WTC11 (cell line): ENCODE results near the gene SLC25A23. TPM values are rescaled to one million over a fixed set of nuclear protein-coding genes. Genes with fewer than 3 reads are reported as not detected.
A peak's percentile ranks its signal among the peaks of the same experiment; 100 is the strongest.

Source experiments
- ATAC-seq: fragments of 200-7000 bp; cut with Tn5 transposase; 2 replicates; pipeline ENCODE4 v1.10.0; 2021; ENCODE audit warnings: mild to moderate bottlenecking, moderate library complexity
- CTCF ChIA-PET: fragments of 300-600 bp; sonication (Branson Sonifier 250); formaldehyde crosslinking; loops from one replicate; lab custom pipeline; 2021; ENCODE audit warnings: antibody characterized with exemption; lab: Charles Lee
- POLR2A ChIA-PET: fragments of 350-600 bp; sonication (Branson Sonifier 250); formaldehyde crosslinking; loops from one replicate; lab custom pipeline; 2021; ENCODE audit warnings: antibody characterized with exemption; lab: Charles Lee
- DNase-seq: peaks from one replicate; pipeline ENCODE4 v3.0.0; 2021; ENCODE audit warnings: low spot score
- H3K27ac Mint-ChIP-seq: 2 replicates; pipeline ENCODE4 v1.8.0; 2021; ENCODE audit warnings: mixed read lengths
- H3K27me3 Mint-ChIP-seq: 2 replicates; pipeline ENCODE4 v1.8.0; 2021; ENCODE audit warnings: low read depth, mild to moderate bottlenecking, moderate library complexity, mixed read lengths
- H3K36me3 Mint-ChIP-seq: 2 replicates; pipeline ENCODE4 v1.8.0; 2021; ENCODE audit warnings: mixed read lengths
- H3K4me1 Mint-ChIP-seq: 2 replicates; pipeline ENCODE4 v1.8.0; 2022; ENCODE audit warnings: mixed read lengths
- H3K4me3 Mint-ChIP-seq: 2 replicates; pipeline ENCODE4 v1.8.0; 2021; ENCODE audit warnings: mild to moderate bottlenecking, moderate library complexity, mixed read lengths
- H3K9me3 Mint-ChIP-seq: 2 replicates; pipeline ENCODE4 v1.8.0; 2021; ENCODE audit warnings: mixed read lengths
- CREB1 ChIP-seq: sonication (generic); formaldehyde crosslinking; IDR thresholded peaks from 2 replicates; pipeline ENCODE4 v1.8.0; 2023; ENCODE audit warnings: mild to moderate bottlenecking, missing genetic modification reagents
- ESRRA ChIP-seq: sonication (generic); formaldehyde crosslinking; IDR thresholded peaks from 2 replicates; pipeline ENCODE4 v1.8.1; 2022; ENCODE audit warnings: mild to moderate bottlenecking, missing genetic modification reagents, borderline replicate concordance
- FOXJ3 ChIP-seq: sonication (generic); formaldehyde crosslinking; IDR thresholded peaks from 2 replicates; pipeline ENCODE4 v1.9.0; 2021; ENCODE audit warnings: missing genetic modification reagents, mild to moderate bottlenecking, borderline replicate concordance
- FOXK1 ChIP-seq: sonication (generic); formaldehyde crosslinking; IDR thresholded peaks from 2 replicates; pipeline ENCODE4 v1.8.0; 2022; ENCODE audit warnings: mild to moderate bottlenecking, moderate library complexity, missing genetic modification reagents
- FOXP1 ChIP-seq: sonication (generic); formaldehyde crosslinking; IDR thresholded peaks from 2 replicates; pipeline ENCODE4 v1.8.0; 2022; ENCODE audit warnings: missing genetic modification reagents, mild to moderate bottlenecking, moderate library complexity, borderline replicate concordance
- GTF2I ChIP-seq: fragments of 250-450 bp; sonication (Bioruptor Pico); conservative IDR thresholded peaks from 2 replicates; pipeline ENCODE4 v1.4.0; 2021; ENCODE audit warnings: mild to moderate bottlenecking
- MAX ChIP-seq: sonication (generic); formaldehyde crosslinking; IDR thresholded peaks from 2 replicates; pipeline ENCODE4 v1.8.0; 2022; ENCODE audit warnings: mild to moderate bottlenecking, missing genetic modification reagents
- TCF7 ChIP-seq: sonication (generic); formaldehyde crosslinking; IDR thresholded peaks from 2 replicates; pipeline ENCODE4 v1.8.0; 2022; ENCODE audit warnings: mild to moderate bottlenecking, low read depth, missing genetic modification reagents, moderate library complexity
- USF1 ChIP-seq: sonication (generic); formaldehyde crosslinking; IDR thresholded peaks from 2 replicates; pipeline ENCODE4 v1.8.0; 2022; ENCODE audit warnings: mild to moderate bottlenecking, missing genetic modification reagents
- USF2 ChIP-seq: sonication (generic); formaldehyde crosslinking; IDR thresholded peaks from 2 replicates; pipeline ENCODE4 v1.8.1; 2023; ENCODE audit warnings: mild to moderate bottlenecking, missing genetic modification reagents, moderate library complexity
- ZBTB21 ChIP-seq: sonication (generic); formaldehyde crosslinking; IDR thresholded peaks from 2 replicates; pipeline ENCODE4 v1.8.1; 2023; ENCODE audit warnings: mild to moderate bottlenecking, missing genetic modification reagents, borderline replicate concordance
- ZNF263 ChIP-seq: sonication (generic); formaldehyde crosslinking; IDR thresholded peaks from 2 replicates; pipeline ENCODE4 v1.8.1; 2022; ENCODE audit warnings: low read depth, mild to moderate bottlenecking, moderate library complexity, missing genetic modification reagents
- ZNF317 ChIP-seq: sonication (generic); formaldehyde crosslinking; IDR thresholded peaks from 2 replicates; pipeline ENCODE4 v1.8.1; 2023; ENCODE audit warnings: low read depth, mild to moderate bottlenecking, moderate library complexity, missing genetic modification reagents, borderline replicate concordance
- total RNA-seq: library from RNA; stranded (reverse); gene quantifications from 3 replicates; pipeline ENCODE4 v1.2.3, GENCODE V29; 2021
- TF ChIP-seq, protein P1 (sequence below): sonication (generic); formaldehyde crosslinking; IDR thresholded peaks from 2 replicates; pipeline ENCODE4 v1.8.0; 2023; ENCODE audit warnings: missing genetic modification reagents, mild to moderate bottlenecking, borderline replicate concordance
- TF ChIP-seq, protein P2 (sequence below): sonication (generic); formaldehyde crosslinking; IDR thresholded peaks from 2 replicates; pipeline ENCODE4 v1.8.1; 2023; ENCODE audit warnings: mild to moderate bottlenecking, missing genetic modification reagents, moderate library complexity

The SLC25A23 gene
- total RNA-seq, 1 experiment from 2014 or later, result 63.6 TPM

DNA sequence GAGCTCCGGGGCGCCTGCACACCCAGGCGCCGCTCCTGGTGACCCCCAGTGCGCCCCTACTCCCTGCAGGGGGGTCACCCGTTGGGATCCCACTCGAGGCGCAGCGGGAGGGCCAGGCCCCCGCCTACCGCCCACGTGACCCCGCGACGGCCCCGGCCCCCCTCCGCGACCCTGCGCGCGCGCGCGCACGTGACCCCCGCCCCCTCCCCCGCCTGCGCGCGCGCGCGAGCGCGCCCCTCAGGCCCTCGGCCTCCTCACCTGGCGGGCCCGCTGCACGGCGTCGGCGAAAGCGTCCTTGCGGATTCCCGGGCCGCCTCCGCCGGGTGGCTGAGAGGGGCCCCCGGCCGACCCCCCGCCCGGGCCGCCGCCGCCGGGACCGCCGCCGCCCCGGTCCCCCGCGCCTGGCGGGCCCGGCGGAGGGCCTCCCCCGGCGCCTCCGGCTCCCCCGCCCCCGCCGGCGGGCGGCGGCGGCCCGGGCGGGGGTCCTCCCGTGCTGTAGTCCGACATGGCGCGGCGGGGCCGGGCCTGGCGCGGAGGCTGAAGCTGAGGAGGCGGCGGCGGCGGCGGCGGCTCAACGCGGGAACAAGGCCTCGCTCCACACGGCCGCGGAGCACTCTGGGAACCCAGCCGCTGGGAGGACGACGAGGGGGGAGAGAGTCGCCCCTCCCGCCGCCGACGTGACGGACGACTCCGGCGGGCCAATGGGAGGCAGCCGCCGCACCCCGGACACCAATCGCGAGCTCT is 35.2 kb downstream of the SLC25A23 start, which contains the start of gene KHSRP (continued):
- TF ChIP-seq, protein P1, sequence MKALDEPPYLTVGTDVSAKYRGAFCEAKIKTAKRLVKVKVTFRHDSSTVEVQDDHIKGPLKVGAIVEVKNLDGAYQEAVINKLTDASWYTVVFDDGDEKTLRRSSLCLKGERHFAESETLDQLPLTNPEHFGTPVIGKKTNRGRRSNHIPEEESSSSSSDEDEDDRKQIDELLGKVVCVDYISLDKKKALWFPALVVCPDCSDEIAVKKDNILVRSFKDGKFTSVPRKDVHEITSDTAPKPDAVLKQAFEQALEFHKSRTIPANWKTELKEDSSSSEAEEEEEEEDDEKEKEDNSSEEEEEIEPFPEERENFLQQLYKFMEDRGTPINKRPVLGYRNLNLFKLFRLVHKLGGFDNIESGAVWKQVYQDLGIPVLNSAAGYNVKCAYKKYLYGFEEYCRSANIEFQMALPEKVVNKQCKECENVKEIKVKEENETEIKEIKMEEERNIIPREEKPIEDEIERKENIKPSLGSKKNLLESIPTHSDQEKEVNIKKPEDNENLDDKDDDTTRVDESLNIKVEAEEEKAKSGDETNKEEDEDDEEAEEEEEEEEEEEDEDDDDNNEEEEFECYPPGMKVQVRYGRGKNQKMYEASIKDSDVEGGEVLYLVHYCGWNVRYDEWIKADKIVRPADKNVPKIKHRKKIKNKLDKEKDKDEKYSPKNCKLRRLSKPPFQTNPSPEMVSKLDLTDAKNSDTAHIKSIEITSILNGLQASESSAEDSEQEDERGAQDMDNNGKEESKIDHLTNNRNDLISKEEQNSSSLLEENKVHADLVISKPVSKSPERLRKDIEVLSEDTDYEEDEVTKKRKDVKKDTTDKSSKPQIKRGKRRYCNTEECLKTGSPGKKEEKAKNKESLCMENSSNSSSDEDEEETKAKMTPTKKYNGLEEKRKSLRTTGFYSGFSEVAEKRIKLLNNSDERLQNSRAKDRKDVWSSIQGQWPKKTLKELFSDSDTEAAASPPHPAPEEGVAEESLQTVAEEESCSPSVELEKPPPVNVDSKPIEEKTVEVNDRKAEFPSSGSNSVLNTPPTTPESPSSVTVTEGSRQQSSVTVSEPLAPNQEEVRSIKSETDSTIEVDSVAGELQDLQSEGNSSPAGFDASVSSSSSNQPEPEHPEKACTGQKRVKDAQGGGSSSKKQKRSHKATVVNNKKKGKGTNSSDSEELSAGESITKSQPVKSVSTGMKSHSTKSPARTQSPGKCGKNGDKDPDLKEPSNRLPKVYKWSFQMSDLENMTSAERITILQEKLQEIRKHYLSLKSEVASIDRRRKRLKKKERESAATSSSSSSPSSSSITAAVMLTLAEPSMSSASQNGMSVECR, result no peak
- TF ChIP-seq FOXJ3, result no peak
- no peak for TF ChIP-seq TCF7 (CRISPR knock-in tag)
- TF ChIP-seq ZNF263 (CRISPR knock-in tag), result 0 out of 2 replicates have a peak, but pooled peaks have one; percentile 25
- 0 out of 2 replicates have a peak, but pooled peaks have one; percentile 52 for TF ChIP-seq FOXK1
- TF ChIP-seq ZBTB21 (CRISPR knock-in tag), result no peak
- TF ChIP-seq, protein P2, sequence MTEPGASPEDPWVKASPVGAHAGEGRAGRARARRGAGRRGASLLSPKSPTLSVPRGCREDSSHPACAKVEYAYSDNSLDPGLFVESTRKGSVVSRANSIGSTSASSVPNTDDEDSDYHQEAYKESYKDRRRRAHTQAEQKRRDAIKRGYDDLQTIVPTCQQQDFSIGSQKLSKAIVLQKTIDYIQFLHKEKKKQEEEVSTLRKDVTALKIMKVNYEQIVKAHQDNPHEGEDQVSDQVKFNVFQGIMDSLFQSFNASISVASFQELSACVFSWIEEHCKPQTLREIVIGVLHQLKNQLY (CRISPR knock-in tag), result no peak
- TF ChIP-seq CREB1, result no peak
- 0 out of 2 replicates have a peak, but pooled peaks have one; percentile 25 for TF ChIP-seq MAX
- TF ChIP-seq ZNF317 (CRISPR knock-in tag), result no peak
- TF ChIP-seq USF1 (CRISPR knock-in tag), result peak; percentile 75
- TF ChIP-seq USF2, result peak; percentile 90

DNA sequence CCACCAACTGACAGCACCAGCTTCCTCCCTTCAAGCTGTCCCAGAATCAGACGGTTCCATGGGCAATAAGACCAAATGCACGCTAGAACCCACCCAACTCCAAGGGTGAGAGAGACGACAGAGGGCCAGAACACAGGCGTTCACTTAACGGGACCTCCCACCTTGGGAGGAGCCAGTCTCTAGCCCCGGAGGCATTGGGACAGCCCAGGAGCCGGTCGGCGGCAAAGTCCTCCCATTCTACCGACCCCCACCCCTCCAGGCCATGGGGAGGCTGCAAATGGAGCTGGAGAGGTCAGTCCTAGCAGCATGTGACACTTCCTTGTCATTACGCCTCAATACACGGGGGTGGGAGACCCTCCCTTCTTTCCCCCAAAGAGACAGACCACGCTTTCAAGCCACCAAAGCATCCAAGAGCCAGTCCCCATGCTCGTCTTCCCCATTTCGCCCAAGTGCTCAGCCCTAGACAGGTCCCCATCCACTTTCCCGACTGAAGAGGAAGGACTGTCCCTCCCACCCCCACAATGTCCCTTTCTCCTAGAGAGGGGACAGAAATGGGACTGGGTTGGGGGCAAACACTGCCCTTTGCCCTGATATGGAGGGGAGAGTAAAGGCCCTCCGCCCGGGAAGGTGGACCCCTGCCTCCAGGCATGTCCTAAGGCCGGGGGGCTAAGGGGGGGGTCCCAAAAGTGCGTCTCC is 35.9 kb downstream of the SLC25A23 start:
- peaks cover 6% of the 10 kb centered on the region for H3K9me3 Mint-ChIP-seq
- ChIA-PET CTCF (interaction anchor here (0.6 kb wide), 1 partner anchor 37 kb away, joined by 4 read pairs; no protein-coding TSS in a partner anchor), POLR2A (no interaction called here)
- peak; percentile 59 for DNase-seq
- 0 out of 2 replicates have a peak, but pooled peaks have one; percentile 0 for ATAC-seq
- H3K27me3 Mint-ChIP-seq, result peaks cover 23% of the 10 kb centered on the region
- peak overlapping the region; percentile 63 for H3K27ac Mint-ChIP-seq
- H3K4me1 Mint-ChIP-seq, result peaks cover 14% of the 10 kb centered on the region
- no peak for TF ChIP-seq GTF2I
- no peak for TF ChIP-seq ESRRA (CRISPR knock-in tag)
- TF ChIP-seq FOXP1 (CRISPR knock-in tag), result 0 out of 2 replicates have a peak, but pooled peaks have one; percentile 38
- TF ChIP-seq, all 79 proteins: peak for 1
- H3K4me3 Mint-ChIP-seq, result peak overlapping the region; percentile 93
- H3K36me3 Mint-ChIP-seq, result peaks cover 41% of the 10 kb centered on the region
